COLO829 (cell line): ENCODE results near the gene TGFBR1.

Source experiments
- DNase-seq: peaks from one replicate; pipeline ENCODE4 v3.0.0; 2012; ENCODE audit warnings: low spot score

Gene TGFBR1

GRCh38 chr9:99137225-99137624 lies 32.3 kb downstream of the TGFBR1 start:
- DNase-seq: no peak

DNA sequence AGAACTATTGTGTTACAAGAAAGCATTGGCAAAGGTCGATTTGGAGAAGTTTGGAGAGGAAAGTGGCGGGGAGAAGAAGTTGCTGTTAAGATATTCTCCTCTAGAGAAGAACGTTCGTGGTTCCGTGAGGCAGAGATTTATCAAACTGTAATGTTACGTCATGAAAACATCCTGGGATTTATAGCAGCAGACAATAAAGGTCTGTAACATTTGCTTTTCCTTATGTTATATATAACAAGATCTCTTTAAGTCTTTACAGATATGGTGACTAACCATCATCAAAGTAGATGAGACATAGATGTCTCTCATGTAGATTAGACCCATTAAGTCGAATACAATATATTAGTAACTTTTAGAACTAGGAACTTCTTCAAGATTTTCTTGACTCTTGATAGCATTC lies 33.0 kb downstream of the TGFBR1 start:
- DNase-seq: peak; percentile 34

DNA sequence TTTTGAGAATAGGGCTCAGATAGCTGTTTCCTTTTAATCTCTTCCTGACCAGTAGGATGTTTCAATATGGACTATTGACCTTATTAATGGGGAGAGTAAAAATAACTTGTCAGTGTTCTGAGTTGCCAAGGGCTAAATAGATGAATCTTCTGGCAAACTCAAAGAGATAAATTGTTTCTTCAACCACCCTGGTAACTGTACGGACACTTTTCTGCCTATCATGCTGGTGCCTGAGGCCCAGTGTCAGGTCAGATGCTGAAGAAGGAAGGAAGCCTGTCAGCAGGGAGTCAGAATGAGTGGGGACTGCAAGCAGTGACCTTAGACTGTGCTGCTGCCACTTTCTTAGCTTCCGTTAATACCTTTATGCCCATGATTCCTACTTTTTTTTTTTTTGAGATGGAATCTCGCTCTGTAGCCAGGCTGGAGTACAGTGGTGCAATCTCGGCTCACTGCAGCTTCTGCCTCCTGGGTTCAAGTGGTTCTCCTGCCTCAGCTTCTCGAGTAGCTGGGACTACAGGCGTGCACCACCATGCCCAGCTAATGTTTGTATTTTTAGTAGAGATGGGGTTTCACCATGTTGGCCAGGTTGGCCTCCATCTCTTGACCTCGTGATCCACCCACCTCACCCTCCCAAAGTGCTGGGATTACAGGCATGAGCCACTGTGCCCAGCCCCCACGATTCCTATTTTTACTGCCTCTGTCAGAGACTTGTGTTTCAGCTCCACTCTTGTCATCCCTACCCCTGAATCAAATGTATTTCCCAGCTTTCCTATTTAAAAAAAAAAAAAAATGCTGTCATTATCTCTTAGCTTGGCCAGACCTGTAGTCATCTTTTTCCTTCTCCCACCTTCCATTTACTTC lies 33.7 kb downstream of the TGFBR1 start:
- peak; percentile 38 for DNase-seq

- no peak for DNase-seq
Observed at GRCh38 chr9:99139868-99140267, 35.0 kb downstream of the TGFBR1 start.

DNA sequence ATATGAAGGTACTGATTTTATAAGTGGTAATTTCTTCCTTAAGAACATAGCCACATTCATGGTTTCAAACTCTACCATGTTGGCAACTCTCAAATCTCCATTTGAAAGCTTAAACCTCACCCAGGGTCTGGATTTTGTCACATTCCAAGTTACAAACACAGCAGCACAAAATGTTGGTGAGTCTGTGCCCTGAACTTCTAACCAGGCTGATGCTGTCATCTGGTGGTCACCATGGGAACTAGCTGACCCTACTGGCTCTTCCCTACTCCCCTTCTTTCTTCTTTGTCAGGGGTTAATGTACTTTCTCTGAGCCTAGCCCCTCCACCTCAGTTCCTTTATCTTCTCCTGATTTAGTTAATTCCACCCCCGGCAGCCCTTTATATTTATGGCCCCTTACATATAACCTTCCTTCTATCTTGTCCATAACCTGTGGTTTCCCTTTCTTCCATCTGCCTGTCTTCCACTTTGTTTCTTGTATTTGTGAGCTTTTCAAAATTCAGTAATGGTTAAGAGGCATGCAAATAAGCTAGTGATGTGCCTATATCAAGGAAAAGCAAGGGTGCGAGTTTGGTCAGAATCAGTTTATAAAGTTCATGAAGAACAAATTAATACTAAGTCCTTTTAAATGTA lies 35.9 kb downstream of the TGFBR1 start:
- DNase-seq: peak; percentile 62

GRCh38 chr9:99141849-99142248 lies 36.9 kb downstream of the TGFBR1 start:
- DNase-seq: no peak

DNA sequence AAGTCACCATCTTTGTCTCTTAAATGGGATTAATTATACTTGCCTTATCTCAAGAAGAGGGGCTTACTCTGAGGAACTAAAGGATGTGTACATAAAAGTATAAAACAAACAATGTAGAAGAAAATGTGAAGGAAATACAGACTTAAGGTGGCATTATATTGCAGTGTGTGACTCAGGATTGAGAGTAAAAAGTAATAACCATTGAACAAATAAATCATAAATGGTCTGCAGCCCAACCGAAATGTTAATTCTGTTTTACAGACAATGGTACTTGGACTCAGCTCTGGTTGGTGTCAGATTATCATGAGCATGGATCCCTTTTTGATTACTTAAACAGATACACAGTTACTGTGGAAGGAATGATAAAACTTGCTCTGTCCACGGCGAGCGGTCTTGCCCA lies 37.4 kb downstream of the TGFBR1 start:
- DNase-seq: no peak

GRCh38 chr9:99143655-99144054 lies 38.7 kb downstream of the TGFBR1 start:
- peak; percentile 18 for DNase-seq

GRCh38 chr9:99144966-99145365 lies 40.1 kb downstream of the TGFBR1 start:
- no peak for DNase-seq

- DNase-seq: no peak
Observed at GRCh38 chr9:99146574-99146973, 41.7 kb downstream of the TGFBR1 start.

- DNase-seq: no peak
Observed at GRCh38 chr9:99147177-99147576, 42.3 kb downstream of the TGFBR1 start.

DNA sequence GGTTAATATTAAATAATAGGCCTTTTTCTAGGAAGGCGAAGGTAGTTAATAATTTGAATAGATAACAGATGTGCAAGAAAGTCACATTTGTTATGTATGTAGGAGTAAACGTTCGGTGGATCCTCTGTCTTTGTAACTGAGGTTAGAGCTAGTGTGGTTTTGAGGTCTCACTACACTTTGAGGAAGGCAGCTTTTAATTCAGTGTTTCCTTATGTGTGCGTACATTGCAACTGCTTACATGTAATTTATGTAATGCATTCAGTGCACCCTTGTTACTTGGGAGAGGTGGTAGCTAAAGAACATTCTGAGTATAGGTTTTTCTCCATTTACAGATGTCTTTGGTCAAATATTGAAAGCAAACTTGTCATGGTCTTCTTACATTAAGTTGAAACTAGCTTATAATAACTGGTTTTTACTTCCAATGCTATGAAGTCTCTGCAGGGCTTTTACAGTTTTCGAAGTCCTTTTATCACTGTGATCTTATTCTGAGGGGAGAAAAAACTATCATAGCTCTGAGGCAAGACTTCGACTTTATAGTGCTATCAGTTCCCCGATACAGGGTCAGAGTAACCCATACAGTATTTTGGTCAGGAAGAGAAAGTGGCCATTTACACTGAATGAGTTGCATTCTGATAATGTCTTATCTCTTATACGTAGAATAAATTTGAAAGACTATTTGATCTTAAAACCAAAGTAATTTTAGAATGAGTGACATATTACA lies 45.7 kb downstream of the TGFBR1 start:
- no peak for DNase-seq

DNA sequence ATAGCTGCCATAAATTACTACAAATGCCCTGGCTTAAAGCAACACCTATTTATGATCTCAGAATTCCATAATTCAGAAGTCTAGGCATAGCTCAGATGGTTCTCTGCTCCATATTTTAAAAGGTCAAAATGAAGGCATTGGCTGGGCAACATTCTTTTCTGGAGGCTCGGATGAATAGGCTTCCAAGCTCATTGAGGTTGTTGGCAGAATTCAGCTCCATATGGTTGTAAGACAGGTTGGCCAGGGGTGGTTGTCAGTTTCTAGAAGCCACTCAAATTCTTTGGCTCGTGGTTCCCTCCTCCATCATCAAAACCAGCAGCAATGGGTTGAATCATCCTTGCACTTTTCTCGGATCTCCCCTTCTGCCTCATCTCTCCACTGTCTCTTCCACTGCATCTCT lies 49.4 kb downstream of the TGFBR1 start:
- DNase-seq: no peak

DNA sequence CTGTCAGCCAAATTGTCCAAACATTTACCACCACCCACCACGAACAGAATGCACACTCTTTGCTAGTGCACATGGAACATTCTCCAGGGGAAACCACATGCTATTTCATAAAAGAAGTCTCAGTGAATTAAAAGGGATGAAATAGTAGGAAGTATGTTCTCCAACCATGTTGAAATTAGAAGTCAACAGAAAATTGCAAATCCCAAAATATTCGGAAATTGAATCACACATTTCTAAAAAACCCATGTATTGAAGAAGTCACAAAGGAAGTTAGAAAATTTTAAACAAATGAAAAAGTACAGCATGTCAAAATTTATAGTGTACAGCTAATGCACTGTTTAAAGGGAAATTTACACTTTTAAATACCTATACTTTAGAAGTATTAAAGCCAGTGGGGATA lies 50.8 kb downstream of the TGFBR1 start:
- DNase-seq: no peak

DNA sequence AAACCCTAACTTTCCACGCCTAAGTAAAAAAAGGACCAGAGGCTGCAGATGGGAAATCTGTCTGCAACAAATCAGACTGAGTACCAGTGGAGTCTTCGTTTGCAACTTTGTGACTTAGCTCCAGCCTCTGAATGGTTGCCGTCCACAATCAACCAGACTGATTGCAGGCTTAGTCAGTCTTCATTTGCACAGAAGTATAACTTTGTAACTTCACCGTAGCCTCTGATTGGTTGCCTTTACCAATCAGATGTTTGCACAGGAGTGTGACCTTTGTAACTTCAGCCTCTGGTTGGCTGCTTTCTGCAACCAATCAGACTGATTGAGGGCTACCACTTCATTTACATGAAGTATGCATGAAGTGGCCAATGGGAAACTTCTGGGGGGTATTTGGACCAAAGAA lies 53.7 kb downstream of the TGFBR1 start:
- no peak for DNase-seq

DNA sequence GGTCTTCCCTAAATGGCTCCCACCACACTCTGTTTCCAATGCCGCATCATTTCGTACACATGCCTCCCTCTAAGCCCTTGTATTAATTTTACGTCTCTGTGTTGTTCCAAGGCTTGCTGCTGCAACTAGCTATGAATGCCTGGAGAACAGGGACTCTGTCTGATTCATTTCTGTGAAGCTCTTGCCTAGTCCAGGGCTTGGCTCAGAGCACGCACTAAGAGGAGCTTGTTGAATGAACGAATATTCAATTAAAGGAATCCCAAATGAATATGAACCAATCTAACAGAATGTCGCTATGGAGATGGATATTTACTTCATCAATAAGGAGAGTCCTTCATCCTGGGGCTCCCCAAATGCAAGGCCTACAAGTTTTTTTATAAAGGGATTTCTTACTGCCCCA lies 55.3 kb downstream of the TGFBR1 start:
- no peak for DNase-seq

DNA sequence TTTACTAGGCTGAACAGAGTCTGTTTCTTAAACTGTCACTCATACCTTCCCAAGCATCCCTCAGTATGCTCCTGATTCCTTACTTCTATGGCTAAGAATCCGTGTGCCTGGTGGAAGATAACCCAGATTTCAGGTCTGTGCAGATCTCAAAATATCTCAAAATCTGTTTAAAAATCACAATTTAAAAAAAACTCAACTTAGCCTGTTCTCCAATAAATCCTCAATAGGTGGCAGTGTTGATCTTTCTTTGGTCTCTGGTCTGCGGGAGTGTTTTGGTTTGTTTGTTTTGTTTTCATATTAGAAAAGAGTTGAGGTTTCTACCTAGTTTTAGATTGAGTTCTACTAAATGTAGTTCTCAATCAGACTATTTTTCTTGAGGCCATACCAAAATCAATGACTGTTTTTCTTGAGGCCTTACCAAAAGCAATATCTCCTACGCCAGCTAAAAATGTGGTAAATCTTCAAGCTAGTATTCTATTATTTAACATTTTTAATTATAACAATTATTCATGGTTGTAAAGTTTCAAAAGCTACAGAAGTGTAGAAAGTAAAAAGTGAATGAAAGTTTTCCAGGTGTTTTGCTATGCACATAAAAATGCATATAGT lies 57.9 kb downstream of the TGFBR1 start:
- peak; percentile 61 for DNase-seq

DNA sequence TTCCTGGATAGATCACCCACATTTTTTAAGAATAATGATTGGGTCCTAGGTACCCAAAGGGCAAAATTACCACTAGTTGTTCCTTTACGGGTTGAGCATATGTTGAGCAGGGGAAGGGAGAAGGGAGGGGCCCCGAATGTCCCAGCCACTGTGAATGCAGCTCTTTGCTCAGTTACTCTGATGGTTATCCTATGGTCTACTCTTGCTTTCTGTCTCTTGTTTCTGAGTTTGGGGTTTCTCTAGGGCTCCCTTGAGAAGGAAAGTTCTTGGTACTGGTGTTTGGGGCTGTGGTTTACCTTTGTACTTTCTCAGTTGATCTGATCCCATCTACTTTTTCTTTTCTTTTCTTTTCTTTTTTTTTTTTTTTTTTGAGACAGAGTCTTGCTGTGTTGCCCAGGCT lies 61.2 kb downstream of the TGFBR1 start:
- no peak for DNase-seq

GRCh38 chr9:99167119-99167518 lies 62.2 kb downstream of the TGFBR1 start:
- DNase-seq: no peak

- DNase-seq: no peak
Observed at GRCh38 chr9:99167694-99168093, 62.8 kb downstream of the TGFBR1 start.

DNA sequence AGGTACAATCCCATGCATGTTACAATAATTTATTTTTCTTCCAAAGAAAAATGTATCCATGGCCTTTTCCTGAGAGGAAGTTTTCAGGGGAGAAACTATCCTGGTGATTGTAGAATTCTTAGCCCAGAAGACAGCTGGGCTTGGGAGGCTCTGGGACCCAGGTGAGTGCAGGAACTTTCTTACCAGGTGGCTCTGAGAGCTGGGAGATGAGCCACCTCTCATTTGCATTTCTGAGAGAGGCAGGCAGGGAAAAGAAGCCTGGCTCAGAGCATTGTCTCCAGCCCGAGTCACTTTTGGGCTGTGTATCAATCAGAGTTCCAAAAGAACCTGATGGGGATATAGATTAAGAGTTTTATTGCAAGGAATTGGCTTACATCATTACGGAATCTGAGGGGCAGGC lies 64.2 kb downstream of the TGFBR1 start:
- DNase-seq: no peak

DNA sequence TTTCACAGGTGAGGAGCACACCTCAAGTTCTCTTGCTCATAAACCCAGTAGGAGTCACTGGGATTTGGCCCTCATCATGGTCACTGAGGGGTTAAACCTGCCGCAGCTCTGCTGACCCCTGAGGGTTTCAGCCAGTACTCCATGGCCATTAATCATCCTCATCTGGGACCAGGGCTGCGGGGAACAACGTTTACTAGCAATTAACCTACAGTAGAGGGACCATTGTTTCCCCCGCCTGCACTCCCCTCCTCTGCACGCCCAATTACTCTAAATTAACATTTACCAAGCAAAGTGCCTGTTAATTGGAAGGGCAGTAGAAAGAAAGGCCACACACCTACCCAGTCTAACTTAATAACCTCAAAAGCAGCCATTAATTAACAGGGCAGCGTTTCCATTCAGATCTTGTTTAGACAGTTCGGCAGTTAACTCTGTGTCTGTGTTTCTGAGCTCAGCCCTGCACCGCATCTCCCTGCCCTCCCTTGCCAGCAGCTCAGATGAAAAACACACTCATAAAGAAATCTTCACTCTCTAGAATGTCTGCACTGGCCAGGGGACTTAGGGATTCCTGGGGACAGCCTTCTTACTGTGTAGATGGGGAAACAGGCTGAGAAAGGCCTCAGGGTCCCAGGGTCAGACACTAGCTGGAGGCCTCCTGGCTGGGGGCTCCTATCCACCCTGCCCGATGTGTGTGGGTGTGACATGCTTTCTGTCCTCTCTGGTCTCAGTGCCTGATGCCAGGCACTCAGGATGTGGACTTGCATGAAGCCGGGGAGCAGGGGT lies 65.3 kb downstream of the TGFBR1 start:
- DNase-seq: peak; percentile 44
